K562 (cell line): Measurements from ENCODE around the gene LAMTOR4. TPM values are rescaled to one million over a fixed set of nuclear protein-coding genes. Genes with fewer than 3 reads are reported as not detected.

Experiments
- BACH1 ChIP-seq: fragments of 200-800 bp; sonication (Bioruptor generic); IDR thresholded peaks from 2 replicates; pipeline ENCODE4 v1.6.1; 2016; ENCODE audit warnings: missing genetic modification characterization, missing compliant biosample characterization
- CEBPG ChIP-seq, 3 experiments: fragments of 200-800 bp in 1 of 3; sonication (Bioruptor generic) in 1 of 3; sonication (generic) in 1 of 3; formaldehyde crosslinking in 1 of 3; IDR thresholded peaks in 2 of 3; conservative IDR thresholded peaks in 1 of 3; 2 replicates each; pipeline versions ENCODE4 v1.6.1 to v1.8.0; 2016 to 2022; ENCODE audit warnings: missing compliant biosample characterization in 2 of 3, missing genetic modification characterization in 2 of 3, mild to moderate bottlenecking in 1 of 3, missing genetic modification reagents in 1 of 3
- PRPF4 ChIP-seq: fragments of 200-400 bp; formaldehyde crosslinking; IDR thresholded peaks from one replicate; pipeline ENCODE4 v1.6.1; 2017; ENCODE audit warnings: low read length, low read depth, mild to moderate bottlenecking; ENCODE audit not compliant: insufficient read depth, poor library complexity, severe bottlenecking
- SNIP1 ChIP-seq: fragments of 450-650 bp; IDR thresholded peaks from 2 replicates; pipeline ENCODE4 v1.7.1; 2017; ENCODE audit warnings: low read depth, mild to moderate bottlenecking
- ZNF184 ChIP-seq: sonication (generic); formaldehyde crosslinking; IDR thresholded peaks from 2 replicates; pipeline ENCODE4 v1.5.0; 2020; ENCODE audit warnings: missing genetic modification reagents
- ZNF41 ChIP-seq: fragments of 250-450 bp; sonication (Bioruptor Pico); conservative IDR thresholded peaks from 2 replicates; pipeline ENCODE4 v1.4.0; 2020; ENCODE audit warnings: mild to moderate bottlenecking
- polyA plus RNA-seq, 8 experiments: library from polyadenylated mRNA; depleted of rRNA in 4 of 8; stranded (reverse) in 5 of 8; unstranded in 3 of 8; fragments of >200 nt; fragmentation: Nextera tagmentation in 2 of 8; fragmentation: Illumina TruSeq in 1 of 8; extraction: Ambion mirVana in 2 of 8; extraction: Trizol in 1 of 8; gene quantifications; 2 replicates each; pipeline versions ENCODE4 v1.2.1 to v1.2.3, GENCODE V29; 2011 to 2014; ENCODE audit warnings: inconsistent platforms in 1 of 8, missing spikeins in 1 of 8
- total RNA-seq, 7 experiments: library from RNA; depleted of rRNA in 6 of 7; stranded (reverse); fragments of >200 nt in 6 of 7; fragmentation: Illumina TruSeq in 2 of 7; extraction: Trizol in 2 of 7; gene quantifications; 2 replicates each; pipeline versions ENCODE4 v1.2.1 to v1.2.3, GENCODE V29; 2011 to 2021; ENCODE audit warnings: low replicate concordance in 1 of 7
- TF ChIP-seq, protein P1 (sequence below), 2 experiments: fragments of 450-650 bp; IDR thresholded peaks; 2 replicates each; pipeline ENCODE4 v1.6.1; 2016; ENCODE audit warnings: mild to moderate bottlenecking in 2 of 2, borderline replicate concordance in 1 of 2, low read depth in 1 of 2, moderate library complexity in 1 of 2
- TF ChIP-seq, protein P2 (sequence below), 3 experiments: fragments of 200-800 bp in 1 of 3; fragments of 250-450 bp in 1 of 3; fragments of 450-650 bp in 1 of 3; sonication (Bioruptor Pico) in 1 of 3; sonication (Bioruptor generic) in 1 of 3; formaldehyde crosslinking in 1 of 3; IDR thresholded peaks; 2 replicates each; pipeline versions ENCODE4 v1.6.1 to v1.8.0; 2016 to 2022; ENCODE audit warnings: mild to moderate bottlenecking in 2 of 3, missing genetic modification characterization in 2 of 3, missing compliant biosample characterization in 1 of 3, moderate library complexity in 1 of 3
- TF ChIP-seq, protein P3 (sequence below): sonication (generic); IDR thresholded peaks from 2 replicates; pipeline ENCODE4 v1.6.1; 2016

LAMTOR4 gene
- total and polyA plus RNA-seq, 9 of the 15 experiments (the other 6 are each of a cell fraction or from before 2014, with no cell fraction given): 79.6 to 314 (median 195) TPM

DNA sequence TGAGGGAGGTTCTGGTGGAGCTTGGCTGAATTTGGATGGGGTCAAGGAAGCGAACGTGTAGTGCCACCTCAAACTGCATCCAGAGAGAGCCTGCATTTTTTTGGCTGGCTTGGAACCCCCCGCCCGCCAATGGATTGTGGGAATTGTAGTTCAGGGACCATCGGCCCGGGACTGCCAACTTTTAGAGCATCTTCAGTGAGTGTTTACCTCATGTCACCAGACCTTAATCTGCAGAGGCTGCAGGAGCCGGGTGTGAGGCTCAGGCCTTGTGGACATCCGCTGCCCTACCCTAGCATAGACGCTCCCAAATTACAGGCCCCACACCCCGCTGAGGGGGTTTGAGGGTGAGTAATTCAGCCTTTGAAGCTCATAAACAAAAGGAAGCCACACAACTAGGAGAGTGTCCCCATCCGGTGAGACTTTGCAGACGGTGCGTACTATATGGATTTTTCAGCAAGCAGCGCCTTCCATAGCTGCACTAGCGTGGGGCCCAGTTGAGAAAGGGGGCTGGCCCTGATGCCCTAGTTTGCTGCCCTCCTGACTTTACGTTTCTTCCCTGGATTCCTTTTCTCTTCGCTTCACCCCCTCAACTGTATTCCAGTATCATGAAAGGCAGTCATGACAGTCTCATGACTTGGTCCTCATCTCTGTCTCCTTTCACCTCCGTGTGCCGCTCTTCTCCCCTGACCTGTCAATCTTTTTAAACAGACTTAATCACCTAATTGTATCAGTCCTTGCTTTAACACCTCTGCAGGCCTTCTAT, 28.6 kb upstream of the LAMTOR4 start (continued):
- TF ChIP-seq, protein P1, sequence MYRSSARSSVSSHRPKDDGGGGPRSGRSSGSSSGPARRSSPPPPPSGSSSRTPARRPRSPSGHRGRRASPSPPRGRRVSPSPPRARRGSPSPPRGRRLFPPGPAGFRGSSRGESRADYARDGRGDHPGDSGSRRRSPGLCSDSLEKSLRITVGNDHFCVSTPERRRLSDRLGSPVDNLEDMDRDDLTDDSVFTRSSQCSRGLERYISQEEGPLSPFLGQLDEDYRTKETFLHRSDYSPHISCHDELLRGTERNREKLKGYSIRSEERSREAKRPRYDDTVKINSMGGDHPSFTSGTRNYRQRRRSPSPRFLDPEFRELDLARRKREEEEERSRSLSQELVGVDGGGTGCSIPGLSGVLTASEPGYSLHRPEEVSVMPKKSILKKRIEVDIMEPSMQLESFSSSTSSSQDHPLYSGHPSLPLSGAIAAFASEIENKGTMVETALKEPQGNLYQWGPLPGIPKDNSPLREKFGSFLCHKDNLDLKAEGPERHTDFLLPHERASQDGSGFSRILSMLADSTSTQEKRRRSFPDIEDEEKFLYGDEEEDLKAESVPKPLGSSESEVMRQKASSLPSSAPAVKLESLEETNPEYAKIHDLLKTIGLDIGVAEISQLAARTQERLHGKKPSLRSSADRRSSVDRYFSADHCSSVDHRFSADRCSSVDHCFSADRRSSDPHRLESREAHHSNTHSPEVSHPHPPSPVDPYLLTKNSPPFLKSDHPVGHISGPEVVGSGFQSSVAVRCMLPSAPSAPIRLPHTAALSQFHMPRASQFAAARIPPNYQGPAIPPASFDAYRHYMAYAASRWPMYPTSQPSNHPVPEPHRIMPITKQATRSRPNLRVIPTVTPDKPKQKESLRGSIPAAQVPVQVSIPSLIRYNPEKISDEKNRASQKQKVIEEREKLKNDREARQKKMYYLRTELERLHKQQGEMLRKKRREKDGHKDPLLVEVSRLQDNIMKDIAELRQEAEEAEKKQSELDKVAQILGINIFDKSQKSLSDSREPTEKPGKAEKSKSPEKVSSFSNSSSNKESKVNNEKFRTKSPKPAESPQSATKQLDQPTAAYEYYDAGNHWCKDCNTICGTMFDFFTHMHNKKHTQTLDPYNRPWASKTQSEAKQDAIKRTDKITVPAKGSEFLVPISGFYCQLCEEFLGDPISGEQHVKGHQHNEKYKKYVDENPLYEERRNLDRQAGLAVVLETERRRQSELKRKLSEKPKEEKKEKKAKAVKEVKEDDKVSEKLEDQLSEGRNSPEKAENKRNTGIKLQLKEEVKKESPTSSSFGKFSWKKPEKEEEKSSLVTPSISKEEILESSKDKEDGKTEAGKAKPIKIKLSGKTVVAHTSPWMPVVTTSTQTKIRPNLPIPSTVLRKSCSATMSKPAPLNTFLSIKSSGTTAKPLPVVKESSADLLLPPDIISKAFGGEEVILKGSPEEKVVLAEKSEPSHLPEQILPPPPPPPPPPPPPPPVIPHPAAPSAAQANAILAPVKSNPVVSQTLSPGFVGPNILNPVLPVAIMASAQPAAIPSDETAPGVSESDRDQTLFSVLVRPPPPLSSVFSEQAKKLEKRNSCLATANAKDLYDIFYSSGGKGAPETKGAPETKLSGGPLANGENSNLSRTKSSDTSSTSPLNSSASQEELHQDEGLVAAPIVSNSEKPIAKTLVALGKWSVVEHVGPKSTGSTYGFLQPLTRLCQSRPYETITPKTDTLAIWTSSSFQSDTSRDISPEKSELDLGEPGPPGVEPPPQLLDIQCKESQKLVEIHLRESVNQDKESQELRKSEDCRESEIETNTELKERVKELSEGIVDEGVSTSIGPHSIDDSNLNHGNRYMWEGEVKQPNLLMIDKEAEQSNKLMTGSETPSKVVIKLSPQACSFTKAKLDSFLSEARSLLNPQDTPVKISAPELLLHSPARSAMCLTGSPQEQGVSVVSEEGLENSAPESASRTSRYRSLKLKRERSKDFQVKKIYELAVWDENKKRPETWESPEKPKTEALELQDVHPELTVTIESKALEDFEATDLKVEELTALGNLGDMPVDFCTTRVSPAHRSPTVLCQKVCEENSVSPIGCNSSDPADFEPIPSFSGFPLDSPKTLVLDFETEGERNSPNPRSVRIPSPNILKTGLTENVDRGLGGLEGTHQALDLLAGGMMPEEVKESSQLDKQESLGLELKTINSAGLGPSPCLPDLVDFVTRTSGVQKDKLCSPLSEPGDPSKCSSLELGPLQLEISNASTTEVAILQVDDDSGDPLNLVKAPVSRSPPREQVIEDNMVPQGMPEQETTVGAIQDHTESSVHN (IDR thresholded peaks at IDR 0.05; ENCODE audit: borderline replicate concordance in 1 of 2, low read depth in 1 of 2): no peak
- TF ChIP-seq BACH1 (tag) (no peak), ZNF41 (CRISPR knock-in tag) (no peak), CEBPG (CRISPR knock-in tag; IDR thresholded peaks at IDR 0.05) (no peak), CEBPG (tag; conservative IDR thresholded peaks at IDR 0.05 in 1 of 2, IDR thresholded peaks at IDR 0.05 in 1 of 2) (no peak), ZNF184 (no peak), SNIP1 (no peak), PRPF4 (no peak)
- TF ChIP-seq, protein P2, sequence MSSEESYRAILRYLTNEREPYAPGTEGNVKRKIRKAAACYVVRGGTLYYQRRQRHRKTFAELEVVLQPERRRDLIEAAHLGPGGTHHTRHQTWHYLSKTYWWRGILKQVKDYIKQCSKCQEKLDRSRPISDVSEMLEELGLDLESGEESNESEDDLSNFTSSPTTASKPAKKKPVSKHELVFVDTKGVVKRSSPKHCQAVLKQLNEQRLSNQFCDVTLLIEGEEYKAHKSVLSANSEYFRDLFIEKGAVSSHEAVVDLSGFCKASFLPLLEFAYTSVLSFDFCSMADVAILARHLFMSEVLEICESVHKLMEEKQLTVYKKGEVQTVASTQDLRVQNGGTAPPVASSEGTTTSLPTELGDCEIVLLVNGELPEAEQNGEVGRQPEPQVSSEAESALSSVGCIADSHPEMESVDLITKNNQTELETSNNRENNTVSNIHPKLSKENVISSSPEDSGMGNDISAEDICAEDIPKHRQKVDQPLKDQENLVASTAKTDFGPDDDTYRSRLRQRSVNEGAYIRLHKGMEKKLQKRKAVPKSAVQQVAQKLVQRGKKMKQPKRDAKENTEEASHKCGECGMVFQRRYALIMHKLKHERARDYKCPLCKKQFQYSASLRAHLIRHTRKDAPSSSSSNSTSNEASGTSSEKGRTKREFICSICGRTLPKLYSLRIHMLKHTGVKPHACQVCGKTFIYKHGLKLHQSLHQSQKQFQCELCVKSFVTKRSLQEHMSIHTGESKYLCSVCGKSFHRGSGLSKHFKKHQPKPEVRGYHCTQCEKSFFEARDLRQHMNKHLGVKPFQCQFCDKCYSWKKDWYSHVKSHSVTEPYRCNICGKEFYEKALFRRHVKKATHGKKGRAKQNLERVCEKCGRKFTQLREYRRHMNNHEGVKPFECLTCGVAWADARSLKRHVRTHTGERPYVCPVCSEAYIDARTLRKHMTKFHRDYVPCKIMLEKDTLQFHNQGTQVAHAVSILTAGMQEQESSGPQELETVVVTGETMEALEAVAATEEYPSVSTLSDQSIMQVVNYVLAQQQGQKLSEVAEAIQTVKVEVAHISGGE (CRISPR knock-in tag; IDR thresholded peaks at IDR 0.05): no peak
- TF ChIP-seq, protein P3, sequence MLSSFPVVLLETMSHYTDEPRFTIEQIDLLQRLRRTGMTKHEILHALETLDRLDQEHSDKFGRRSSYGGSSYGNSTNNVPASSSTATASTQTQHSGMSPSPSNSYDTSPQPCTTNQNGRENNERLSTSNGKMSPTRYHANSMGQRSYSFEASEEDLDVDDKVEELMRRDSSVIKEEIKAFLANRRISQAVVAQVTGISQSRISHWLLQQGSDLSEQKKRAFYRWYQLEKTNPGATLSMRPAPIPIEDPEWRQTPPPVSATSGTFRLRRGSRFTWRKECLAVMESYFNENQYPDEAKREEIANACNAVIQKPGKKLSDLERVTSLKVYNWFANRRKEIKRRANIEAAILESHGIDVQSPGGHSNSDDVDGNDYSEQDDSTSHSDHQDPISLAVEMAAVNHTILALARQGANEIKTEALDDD: no peak
